GM18507 (cell line): ENCODE measurements around the gene AQP9.
"Not testable (repeated sequence)": the region's sequence is repeated elsewhere in the genome, so short reads cannot be mapped to it uniquely, and the experiment has no call there.

Source experiments
- DNase-seq: peaks from one replicate; pipeline ENCODE4 v3.0.0; 2011; ENCODE audit warnings: low read depth; ENCODE audit not compliant: insufficient read length; ENCODE audit errors: extremely low spot score
- FAIRE-seq: peaks from 2 replicates; lab custom pipeline; 2011; peaks lifted over from hg19 to GRCh38; lab: Jason Lieb, UNC

AQP9 gene

GRCh38 chr15:58138106-58138505 lies at the start of gene AQP9:
AQP9 (plus strand) TSS chr15:58138381; CDS start chr15:58138566, 185 bp downstream.
- FAIRE-seq = no peak
- no peak for DNase-seq

GRCh38 chr15:58095415-58095814 lies 42.8 kb upstream of the AQP9 start:
- FAIRE-seq = no peak

GRCh38 chr15:58096529-58097084 lies 41.6 kb upstream of the AQP9 start:
- FAIRE-seq (no peak), DNase-seq (no peak)

More at GRCh38 chr15:58095415-58095814, 42.8 kb upstream of the AQP9 start:
- DNase-seq = no peak

GRCh38 chr15:58103482-58103881 lies 34.7 kb upstream of the AQP9 start:
- DNase-seq = no peak
- no peak for FAIRE-seq

- DNase-seq (no peak), FAIRE-seq (no peak)
Observed at GRCh38 chr15:58108117-58108516, 30.1 kb upstream of the AQP9 start.

- no peak for FAIRE-seq
- no peak for DNase-seq
Observed at GRCh38 chr15:58109419-58109818, 28.8 kb upstream of the AQP9 start.

- FAIRE-seq (no peak), DNase-seq (no peak)
Observed at GRCh38 chr15:58110999-58111717, 27.0 kb upstream of the AQP9 start.

GRCh38 chr15:58111718-58112104 lies 26.5 kb upstream of the AQP9 start:
- DNase-seq (no peak), FAIRE-seq (no peak)

- not testable (repeated sequence) for DNase-seq, FAIRE-seq
Observed at GRCh38 chr15:58113358-58113757, 24.8 kb upstream of the AQP9 start.

GRCh38 chr15:58114388-58114787 lies 23.8 kb upstream of the AQP9 start:
- FAIRE-seq = no peak
- DNase-seq = no peak

- FAIRE-seq = no peak
Observed at GRCh38 chr15:58114812-58115211, 23.4 kb upstream of the AQP9 start.

GRCh38 chr15:58115692-58116091 lies 22.5 kb upstream of the AQP9 start:
- DNase-seq (no peak), FAIRE-seq (no peak)

More at GRCh38 chr15:58114812-58115211, 23.4 kb upstream of the AQP9 start:
- DNase-seq = no peak

- FAIRE-seq = no peak
- no peak for DNase-seq
Observed at GRCh38 chr15:58117619-58118018, 20.6 kb upstream of the AQP9 start.

GRCh38 chr15:58118272-58118671 lies 19.9 kb upstream of the AQP9 start:
- FAIRE-seq = no peak
- DNase-seq = no peak

- FAIRE-seq (no peak), DNase-seq (no peak)
Observed at GRCh38 chr15:58119016-58119415, 19.2 kb upstream of the AQP9 start.

GRCh38 chr15:58124585-58124984 lies 13.6 kb upstream of the AQP9 start:
- FAIRE-seq = no peak

GRCh38 chr15:58125333-58125732 lies 12.8 kb upstream of the AQP9 start:
- FAIRE-seq = no peak
- DNase-seq = no peak

More at GRCh38 chr15:58124585-58124984, 13.6 kb upstream of the AQP9 start:
- no peak for DNase-seq

- DNase-seq = no peak
- no peak for FAIRE-seq
Observed at GRCh38 chr15:58134886-58135285, 3.3 kb upstream of the AQP9 start.

GRCh38 chr15:58135511-58136174 lies 2.5 kb upstream of the AQP9 start:
- no peak for FAIRE-seq
- no peak for DNase-seq

- FAIRE-seq (no peak), DNase-seq (no peak)
Observed at GRCh38 chr15:58136731-58137130, 1.4 kb upstream of the AQP9 start.

- no peak for DNase-seq
- no peak for FAIRE-seq
Observed at GRCh38 chr15:58137686-58138085, 495 bp upstream of the AQP9 start.
